ENCODE data around the gene MRPL28. TPM values are rescaled to one million over a fixed set of nuclear protein-coding genes. Genes with fewer than 3 reads are reported as not detected.
A peak's percentile ranks its signal among the peaks of the same experiment; 100 is the strongest.

The MRPL28 gene
- total RNA-seq, 1 experiment from 2014 or later: 140 TPM

DNA sequence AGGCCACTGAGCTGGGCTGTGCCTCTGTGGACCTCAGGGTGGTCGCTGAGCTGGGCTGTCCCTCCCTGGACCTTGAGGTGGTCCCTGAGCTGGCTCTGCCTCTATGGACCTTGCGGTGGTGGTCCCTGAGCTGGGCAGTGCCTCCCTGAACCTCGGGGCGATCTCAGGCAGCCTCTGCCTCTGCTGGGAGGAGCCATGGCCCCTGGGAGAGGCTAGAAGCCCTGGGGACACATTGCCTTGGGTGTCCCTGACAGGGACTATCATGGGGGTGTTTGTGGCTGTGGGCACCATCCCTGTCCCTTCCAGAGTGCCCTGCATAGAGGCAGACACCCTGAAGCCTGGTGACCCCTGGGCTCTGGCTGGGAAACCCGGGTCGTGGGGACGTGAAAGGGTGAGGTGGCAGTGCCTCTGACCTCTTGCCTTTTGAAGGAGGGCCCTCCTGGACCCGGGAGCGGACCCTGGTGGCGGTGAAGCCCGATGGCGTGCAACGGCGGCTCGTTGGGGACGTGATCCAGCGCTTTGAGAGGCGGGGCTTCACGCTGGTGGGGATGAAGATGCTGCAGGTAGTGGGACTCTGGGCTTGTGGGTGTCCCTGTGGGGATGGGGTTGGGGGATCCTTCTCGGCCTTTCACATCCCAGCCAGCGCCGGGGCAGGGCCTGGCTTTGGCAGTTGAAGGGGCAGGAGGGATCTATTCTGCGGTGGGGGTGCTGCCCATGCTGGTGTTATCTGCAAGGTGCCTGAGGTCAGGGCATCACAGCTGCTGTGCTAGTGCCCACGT is 28.4 kb upstream of the MRPL28 start:
- H3K27ac ChIP-seq (ENCODE audit: low read length): peak overlapping the region; percentile 94
- intact Hi-C loops (cut with micrococcal nuclease; ENCODE audit: unreplicated experiment): no loop called here
- H3K4me3 ChIP-seq (ENCODE audit: low read depth in 2 of 2, low read length in 2 of 2): peak overlapping the region; percentile 49 to 52
- ChIA-PET POLR2A (no interaction called here), CTCF (interaction anchor here (0.6 kb wide), 1 partner anchor 13 kb away, joined by 9 read pairs; no protein-coding TSS in a partner anchor)
- no peaks in the 10 kb centered on the region for H3K36me3 ChIP-seq (ENCODE audit: control insufficient read depth, insufficient read depth, low read length)
- no peaks in the 10 kb centered on the region for H3K9me3 ChIP-seq (ENCODE audit: control insufficient read depth, insufficient read depth, low read depth, low read length)
- ATAC-seq (peak; percentile 4; the same call in 1 of the 2 replicates), DNase-seq (ENCODE audit: low read depth, low spot score) (no peak)
- no TSS peak for BruUV-seq (replicated peaks)
- H3K4me1 ChIP-seq (ENCODE audit: control insufficient read depth, insufficient read depth, low read length): peaks cover 37% of the 10 kb centered on the region
- no peaks in the 10 kb centered on the region for H3K27me3 ChIP-seq (ENCODE audit: control insufficient read depth, insufficient read depth, low read length)
- TF ChIP-seq, protein P1, sequence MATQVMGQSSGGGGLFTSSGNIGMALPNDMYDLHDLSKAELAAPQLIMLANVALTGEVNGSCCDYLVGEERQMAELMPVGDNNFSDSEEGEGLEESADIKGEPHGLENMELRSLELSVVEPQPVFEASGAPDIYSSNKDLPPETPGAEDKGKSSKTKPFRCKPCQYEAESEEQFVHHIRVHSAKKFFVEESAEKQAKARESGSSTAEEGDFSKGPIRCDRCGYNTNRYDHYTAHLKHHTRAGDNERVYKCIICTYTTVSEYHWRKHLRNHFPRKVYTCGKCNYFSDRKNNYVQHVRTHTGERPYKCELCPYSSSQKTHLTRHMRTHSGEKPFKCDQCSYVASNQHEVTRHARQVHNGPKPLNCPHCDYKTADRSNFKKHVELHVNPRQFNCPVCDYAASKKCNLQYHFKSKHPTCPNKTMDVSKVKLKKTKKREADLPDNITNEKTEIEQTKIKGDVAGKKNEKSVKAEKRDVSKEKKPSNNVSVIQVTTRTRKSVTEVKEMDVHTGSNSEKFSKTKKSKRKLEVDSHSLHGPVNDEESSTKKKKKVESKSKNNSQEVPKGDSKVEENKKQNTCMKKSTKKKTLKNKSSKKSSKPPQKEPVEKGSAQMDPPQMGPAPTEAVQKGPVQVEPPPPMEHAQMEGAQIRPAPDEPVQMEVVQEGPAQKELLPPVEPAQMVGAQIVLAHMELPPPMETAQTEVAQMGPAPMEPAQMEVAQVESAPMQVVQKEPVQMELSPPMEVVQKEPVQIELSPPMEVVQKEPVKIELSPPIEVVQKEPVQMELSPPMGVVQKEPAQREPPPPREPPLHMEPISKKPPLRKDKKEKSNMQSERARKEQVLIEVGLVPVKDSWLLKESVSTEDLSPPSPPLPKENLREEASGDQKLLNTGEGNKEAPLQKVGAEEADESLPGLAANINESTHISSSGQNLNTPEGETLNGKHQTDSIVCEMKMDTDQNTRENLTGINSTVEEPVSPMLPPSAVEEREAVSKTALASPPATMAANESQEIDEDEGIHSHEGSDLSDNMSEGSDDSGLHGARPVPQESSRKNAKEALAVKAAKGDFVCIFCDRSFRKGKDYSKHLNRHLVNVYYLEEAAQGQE (IDR thresholded peaks at IDR 0.05; ENCODE audit: insufficient read depth in 1 of 2, low read depth in 2 of 2, low read length in 1 of 2): no peak
- TF ChIP-seq, protein P2, sequence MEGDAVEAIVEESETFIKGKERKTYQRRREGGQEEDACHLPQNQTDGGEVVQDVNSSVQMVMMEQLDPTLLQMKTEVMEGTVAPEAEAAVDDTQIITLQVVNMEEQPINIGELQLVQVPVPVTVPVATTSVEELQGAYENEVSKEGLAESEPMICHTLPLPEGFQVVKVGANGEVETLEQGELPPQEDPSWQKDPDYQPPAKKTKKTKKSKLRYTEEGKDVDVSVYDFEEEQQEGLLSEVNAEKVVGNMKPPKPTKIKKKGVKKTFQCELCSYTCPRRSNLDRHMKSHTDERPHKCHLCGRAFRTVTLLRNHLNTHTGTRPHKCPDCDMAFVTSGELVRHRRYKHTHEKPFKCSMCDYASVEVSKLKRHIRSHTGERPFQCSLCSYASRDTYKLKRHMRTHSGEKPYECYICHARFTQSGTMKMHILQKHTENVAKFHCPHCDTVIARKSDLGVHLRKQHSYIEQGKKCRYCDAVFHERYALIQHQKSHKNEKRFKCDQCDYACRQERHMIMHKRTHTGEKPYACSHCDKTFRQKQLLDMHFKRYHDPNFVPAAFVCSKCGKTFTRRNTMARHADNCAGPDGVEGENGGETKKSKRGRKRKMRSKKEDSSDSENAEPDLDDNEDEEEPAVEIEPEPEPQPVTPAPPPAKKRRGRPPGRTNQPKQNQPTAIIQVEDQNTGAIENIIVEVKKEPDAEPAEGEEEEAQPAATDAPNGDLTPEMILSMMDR (IDR thresholded peaks at IDR 0.05): peak; percentile 19; the same call in 1 of the 2 replicates
- TF ChIP-seq TCF7L2 (IDR thresholded peaks at IDR 0.05; ENCODE audit: low read depth, low read length) (no peak), POLR2AphosphoS5 (IDR thresholded peaks at IDR 0.05; ENCODE audit: low read depth, low read length) (peak; percentile 62), SIN3A (IDR thresholded peaks at IDR 0.05; ENCODE audit: borderline replicate concordance, insufficient read depth, low read depth, low read length) (no peak)
- in situ Hi-C loops (cut with HindIII; ENCODE audit: low pct_unique_long_range_greater_than_20kb, low sequenced_read_pairs): no loop called here

DNA sequence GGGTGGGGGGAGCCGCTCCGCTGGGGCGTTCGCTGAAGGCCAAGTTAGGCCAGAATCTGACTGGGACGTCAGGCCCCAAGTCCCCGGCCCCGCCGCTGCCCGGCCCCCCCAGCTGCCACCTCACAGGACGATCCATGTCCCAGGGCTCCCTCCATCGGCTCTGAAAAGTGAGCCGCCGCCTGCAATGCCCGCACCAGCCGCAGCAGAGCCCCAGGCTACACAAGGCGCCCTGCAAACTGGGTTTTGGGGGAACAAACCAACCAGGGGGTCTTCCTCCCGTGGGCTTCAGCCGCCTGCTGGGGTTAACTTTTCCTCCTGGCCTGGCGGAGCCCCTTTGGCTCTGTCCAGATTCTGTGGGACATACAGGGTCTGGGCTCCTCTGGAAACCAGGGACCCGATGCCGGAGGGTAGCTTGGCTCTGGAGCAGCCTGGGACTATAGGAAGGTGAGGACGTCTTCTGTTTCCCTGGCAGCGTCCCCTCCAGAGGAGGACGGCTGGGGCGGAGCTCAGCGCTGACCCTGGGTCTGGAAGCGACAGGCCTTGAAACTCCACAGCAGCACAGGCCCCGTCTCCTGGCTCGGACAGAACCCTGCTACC is 27.5 kb upstream of the MRPL28 start:
- BruUV-seq (replicated peaks): no TSS peak
- DNase-seq (ENCODE audit: low read depth, low spot score): no peak
- no peaks in the 10 kb centered on the region for H3K27me3 ChIP-seq (ENCODE audit: control insufficient read depth, insufficient read depth, low read length)
- no peaks in the 10 kb centered on the region for H3K9me3 ChIP-seq (ENCODE audit: control insufficient read depth, insufficient read depth, low read depth, low read length)
- peak; percentile 39 for ATAC-seq
- in situ Hi-C loops (cut with HindIII; ENCODE audit: low pct_unique_long_range_greater_than_20kb, low sequenced_read_pairs): no loop called here
- TF ChIP-seq TCF7L2 (IDR thresholded peaks at IDR 0.05; ENCODE audit: low read depth, low read length): no peak
- TF ChIP-seq SIN3A (IDR thresholded peaks at IDR 0.05; ENCODE audit: borderline replicate concordance, insufficient read depth, low read depth, low read length): no peak
- peak; percentile 66 for TF ChIP-seq POLR2AphosphoS5 (IDR thresholded peaks at IDR 0.05; ENCODE audit: low read depth, low read length)
- TF ChIP-seq, protein P2 (IDR thresholded peaks at IDR 0.05): peak; percentile 38
- intact Hi-C loops (cut with micrococcal nuclease; ENCODE audit: unreplicated experiment): no loop called here
- ChIA-PET CTCF (interaction anchor here (0.6 kb wide), 1 partner anchor 12 kb away, joined by 9 read pairs; no protein-coding TSS in a partner anchor), POLR2A (no interaction called here)
- peak overlapping the region; percentile 49 to 52 for H3K4me3 ChIP-seq (ENCODE audit: low read depth in 2 of 2, low read length in 2 of 2)
- peak overlapping the region; percentile 94 for H3K27ac ChIP-seq (ENCODE audit: low read length)
- H3K4me1 ChIP-seq (ENCODE audit: control insufficient read depth, insufficient read depth, low read length): peaks cover 34% of the 10 kb centered on the region
- no peaks in the 10 kb centered on the region for H3K36me3 ChIP-seq (ENCODE audit: control insufficient read depth, insufficient read depth, low read length)
